GM18861 (cell line): ENCODE measurements around the gene UTS2R.

Experiments
- ATAC-seq: cut with Tn5 transposase; IDR thresholded peaks from one replicate; pipeline ENCODE4 v1.9.1; 2021; ENCODE audit not compliant: unreplicated experiment

The UTS2R gene

DNA sequence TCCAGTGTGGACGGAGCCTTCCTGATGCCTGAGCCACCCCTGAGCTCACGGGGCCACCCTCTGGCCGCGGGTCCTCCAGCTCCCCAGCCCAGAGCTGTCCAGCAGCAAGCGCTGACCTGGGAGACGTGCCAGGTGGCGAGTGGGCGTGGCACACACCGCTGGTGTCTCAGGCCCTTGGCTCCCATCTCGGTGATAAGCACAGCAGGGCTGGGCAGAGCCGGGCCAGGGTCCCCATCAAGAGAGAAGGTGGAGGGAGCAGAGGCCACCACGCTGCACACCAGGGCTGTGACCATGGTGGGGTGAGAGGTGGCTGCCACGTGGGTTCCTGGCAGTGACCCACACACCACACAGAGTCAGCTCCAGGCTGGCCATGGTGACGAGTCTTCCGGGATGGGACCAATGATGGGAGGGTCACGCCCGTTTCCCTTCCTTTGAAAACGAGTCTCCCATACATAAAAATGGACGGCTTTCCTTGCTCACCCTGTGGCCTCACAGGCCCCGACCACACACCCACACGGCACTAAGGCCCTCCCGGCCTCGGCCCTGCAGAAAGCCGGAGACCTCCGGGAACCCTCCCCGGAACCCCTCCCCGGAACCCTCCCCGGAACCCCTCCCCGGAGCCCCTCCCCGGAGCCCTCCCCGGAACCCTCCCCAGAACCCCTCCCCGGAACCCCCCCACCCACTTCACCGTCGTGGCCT is 16.8 kb downstream of the UTS2R start:
- no peak for ATAC-seq

DNA sequence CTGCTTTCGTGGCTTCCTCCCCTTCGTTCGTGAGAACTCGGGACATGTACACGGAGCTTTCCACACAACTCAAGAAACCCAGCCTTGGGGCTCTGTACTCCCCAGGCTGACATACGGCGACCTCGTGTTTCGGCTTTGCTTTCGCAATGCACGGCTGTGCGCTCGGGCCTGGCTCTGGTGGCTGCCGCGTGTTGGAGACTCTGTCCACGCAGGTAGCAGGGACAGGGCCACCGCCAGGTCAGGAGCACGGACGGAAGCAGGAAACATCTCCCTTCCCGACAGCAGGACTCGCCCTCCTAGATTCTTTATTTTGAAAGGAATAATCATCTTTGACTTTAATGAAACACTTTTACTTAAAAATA is 17.3 kb downstream of the UTS2R start:
- ATAC-seq = no peak

DNA sequence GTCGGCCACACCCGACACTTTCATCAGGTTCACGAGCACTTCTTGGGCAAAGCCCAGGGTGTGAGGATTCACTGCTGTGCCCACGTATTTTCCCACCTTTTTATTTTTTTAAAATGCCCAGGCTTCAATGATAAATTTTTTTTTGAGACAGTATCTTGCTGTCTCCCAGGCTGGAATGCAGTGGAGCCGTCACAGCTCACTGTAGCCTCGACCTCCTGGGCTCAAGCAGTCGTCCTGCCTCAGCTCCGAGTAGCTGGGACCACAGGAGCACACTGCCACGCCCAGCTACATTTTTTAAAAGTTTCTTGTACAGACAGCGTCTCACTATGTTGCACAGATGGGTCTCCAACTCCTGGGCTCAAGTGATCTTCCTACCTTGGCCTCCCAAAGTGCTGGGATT is 17.8 kb downstream of the UTS2R start:
- ATAC-seq = no peak

DNA sequence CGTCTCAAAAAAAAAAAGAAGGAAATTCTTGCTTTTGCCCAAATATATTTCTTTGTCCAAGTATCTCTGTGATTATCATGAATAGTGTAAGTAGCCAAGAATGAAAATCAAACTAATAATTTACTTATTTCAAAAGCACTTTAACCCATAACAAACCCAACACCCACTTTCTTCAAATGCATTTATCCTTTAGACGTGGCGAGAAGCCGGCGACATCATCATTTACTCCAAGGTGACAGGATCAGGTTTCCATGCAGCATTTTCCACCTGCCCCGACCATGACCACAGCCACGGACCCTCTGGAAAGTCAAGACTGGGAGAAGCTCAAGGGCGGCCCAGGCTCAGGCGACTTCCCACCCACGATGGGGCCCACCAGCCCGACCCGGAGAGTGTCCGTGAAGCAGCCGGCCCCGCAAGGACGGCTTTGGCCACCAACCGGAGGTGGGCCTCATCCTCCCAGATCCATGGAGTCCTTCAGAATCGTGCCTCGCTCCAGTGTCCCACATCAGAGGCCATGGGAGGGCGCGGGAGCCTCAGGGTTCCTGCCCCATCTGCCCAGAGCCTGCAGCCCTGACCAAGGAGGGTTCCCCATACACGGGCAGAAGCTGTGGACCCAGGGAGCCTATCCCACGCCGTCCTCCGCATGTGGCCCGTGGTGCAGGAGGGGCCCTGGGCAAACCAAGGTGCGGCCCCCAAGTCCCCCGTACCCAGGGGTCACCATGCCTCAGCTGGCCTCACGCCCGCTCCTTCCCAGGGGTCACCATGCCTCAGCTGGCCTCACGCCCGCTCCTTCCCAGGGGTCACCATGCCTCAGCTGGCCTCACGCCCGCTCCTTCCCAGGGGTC is 18.7 kb downstream of the UTS2R start:
- no peak for ATAC-seq

DNA sequence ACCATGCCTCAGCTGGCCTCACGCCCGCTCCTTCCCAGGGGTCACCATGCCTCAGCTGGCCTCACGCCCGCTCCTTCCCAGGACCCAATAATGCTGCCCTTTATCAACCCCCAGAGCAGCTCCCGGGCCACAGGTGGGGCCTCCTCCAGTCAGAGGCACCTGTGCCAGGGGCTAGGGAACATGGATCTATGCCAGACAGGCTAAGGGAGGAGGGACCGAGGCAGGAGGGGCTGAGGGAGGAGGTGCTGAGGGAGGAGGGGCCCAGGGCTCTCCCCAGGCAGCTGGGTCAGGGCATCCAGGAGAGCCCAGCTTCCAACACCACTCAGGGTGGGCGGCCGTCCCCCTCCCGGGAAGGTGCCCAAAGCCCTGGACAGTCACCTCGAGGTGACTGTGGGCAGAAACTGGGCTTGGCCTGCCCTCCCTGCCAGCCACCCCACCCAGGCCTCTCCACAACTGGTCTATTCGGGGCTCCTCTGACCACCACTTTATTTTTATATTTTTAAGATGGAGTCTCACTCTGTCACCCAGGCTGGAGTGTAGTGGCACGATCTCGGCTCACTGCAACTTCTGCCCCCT is 19.4 kb downstream of the UTS2R start:
- no peak for ATAC-seq

DNA sequence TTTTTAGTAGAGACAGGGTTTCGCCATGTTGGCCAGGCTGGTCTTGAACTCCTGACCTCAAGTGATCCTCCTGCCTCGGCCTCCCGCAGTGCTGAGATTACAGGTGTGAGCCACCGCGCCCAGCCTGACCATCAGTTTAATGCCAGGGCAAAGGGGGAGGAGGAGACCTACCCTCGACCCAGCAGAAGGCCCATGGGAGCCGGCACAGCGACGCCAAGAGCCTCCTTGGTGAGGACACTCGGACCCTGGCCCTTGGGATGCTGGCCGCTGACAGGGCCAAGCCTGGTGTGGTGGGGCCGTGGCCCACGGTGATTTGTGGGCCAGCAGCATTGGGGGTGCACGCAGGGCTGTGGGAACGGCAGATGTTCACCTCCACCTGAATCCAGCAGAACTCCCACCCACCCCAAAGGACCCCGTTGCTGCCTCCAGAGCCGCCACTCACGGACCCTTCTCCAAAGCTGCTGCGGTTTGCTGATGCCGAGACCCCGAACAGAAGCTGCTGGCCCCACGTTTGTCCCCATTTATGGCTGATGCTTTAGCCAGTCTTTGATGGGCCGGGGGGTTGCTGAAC is 20.0 kb downstream of the UTS2R start:
- ATAC-seq = no peak

DNA sequence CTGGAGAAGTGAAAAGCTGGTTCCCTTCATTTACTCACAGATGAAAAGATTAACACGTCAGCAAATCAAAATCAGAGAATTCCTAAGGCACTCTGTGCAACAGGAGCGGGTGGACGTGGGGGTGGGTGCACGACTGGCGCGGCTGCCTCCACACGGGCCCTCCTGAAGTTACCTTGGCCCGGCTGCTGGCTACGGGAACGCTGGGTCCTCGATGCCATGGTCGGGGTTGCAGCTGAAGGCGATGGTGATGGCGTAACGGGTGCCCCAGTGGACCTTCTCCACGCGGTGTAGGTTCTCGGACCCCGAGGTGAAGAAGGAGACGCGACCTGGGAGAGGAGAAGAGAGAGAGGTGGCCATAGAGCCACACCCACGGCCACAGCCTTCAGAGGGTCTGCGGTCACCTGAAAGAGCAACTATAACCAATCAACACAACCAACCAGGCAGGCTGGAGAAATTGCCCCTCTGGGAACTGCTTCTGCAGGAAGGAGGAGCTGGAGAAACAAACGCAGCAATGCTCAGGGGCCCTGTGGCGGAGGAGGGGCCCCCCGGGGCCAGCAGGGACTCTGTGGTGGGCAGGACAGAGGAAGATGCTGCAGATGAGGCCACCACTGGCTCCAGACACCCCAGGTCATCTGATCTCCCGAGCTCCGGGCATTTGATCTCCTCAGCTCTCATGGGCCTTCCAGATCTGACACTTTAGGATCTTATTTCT is 20.8 kb downstream of the UTS2R start:
- ATAC-seq = no peak

DNA sequence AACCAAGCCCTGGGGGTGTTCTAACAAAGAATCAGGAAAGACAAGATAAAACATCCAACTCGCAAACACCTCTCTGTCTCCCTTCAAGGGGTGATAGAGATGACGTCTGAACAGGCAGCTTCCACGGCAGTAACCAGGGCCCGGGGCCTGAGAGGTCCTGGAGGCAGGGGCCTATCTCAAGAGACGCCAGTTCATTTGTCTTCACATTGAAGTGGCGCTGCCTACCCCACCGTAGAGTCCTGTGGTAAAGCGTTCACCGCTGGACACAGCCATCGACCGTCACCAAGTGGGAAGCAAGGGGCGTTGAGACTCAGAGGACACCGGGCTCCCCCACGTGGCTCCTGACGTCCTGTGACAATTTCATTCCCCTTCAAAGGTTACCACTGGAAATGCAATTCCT is 21.4 kb downstream of the UTS2R start:
- no peak for ATAC-seq

DNA sequence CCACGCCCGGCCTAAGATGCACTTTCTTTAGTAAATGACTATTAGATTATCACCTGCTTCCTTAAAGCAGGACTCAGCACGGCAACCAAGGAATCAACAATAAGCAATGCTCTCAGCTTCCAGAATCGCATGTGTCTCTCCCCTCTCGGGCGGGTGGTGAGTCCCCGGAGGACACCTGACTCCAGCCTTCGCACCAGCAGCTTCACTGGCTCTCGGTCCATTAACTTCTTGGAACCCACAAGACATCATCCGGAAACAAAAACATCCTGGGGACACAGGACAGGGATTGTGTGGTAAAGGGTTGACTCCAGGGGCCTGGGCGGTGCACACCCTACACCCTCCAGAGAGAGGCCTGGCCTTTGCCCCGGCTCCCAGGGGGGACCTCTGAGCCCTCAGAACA is 22.7 kb downstream of the UTS2R start:
- ATAC-seq = no peak

DNA sequence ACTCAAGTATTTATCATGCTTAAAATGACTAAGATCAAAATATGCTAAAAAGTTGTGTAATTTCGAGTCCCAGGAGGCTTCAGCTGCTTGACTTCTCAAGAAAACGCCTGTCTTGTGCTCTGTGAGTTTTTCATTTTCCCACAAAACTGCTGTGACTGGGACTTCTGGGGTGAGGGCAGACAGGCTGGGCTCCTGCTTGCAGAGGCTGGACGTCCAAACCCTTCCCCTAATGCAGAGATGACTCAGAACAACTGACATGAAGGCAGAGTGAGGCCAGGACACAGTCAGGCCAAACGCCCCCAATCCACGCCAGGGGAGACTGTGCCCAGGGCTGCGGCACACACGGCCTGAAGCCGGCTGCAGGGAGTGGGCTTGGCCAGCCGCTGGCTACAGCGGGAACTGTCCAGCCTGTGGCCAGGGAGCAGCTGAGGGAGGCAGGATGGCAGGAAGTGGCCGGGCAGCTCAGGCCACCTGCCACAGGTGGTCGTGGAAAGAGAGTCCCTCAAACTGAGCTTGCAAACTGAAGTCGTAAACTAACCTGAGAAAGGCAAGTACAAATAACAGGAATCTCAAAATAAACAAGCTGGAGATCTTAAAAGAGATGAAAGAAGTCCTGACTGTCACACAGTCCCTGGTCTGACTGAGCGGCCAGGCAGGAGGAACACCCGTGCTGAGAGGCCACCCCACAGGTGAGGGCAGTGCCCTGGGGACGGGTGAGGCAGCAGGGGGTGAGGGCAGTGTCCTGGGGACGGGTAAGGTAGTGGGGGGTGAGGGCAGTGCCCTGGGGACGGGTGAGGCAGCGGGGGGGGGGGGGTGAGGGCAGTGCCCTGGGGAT is 25.3 kb downstream of the UTS2R start:
- ATAC-seq = no peak

DNA sequence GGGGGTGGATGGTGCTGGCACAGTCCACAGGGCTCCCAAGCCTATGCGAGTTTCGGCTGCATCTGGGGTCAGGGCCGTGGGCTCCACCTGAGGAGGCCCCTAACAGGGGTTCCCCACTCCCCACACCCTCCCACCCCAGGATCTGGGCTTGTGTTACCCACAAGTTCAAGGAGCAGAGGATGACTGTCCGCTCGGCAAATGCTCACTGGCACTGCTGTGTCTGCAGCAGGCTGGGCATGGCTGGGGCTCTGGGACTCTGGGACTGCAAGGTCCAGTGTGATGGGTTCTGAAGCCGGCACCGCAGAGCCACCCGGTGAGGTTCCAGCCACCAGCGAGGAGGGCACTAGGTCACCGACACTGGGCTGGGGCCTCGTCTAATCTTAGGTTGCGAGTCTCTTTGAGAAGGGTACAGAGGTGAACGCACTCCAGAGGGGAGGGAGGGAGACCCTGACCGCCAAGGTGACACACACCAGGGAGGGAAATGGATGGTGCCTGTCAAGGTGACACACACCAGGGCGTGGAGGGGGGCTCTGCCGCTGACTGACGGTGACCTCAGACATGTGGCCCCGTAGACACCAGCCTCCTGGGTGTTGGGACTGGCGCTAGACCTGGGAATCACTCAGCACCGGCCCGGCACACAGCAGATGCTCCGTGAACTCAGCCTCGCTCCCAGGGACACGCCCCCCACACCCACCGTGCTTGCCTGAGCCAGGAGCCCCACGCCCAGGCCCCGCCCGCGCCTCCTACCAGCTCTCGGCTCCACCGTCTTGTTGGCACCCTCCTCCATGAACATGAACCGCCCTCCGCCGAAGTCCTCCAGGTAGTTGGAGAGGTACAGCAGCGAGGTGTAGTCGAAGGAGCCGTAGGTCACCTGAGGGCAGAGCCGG is 26.1 kb downstream of the UTS2R start:
- ATAC-seq = no peak

DNA sequence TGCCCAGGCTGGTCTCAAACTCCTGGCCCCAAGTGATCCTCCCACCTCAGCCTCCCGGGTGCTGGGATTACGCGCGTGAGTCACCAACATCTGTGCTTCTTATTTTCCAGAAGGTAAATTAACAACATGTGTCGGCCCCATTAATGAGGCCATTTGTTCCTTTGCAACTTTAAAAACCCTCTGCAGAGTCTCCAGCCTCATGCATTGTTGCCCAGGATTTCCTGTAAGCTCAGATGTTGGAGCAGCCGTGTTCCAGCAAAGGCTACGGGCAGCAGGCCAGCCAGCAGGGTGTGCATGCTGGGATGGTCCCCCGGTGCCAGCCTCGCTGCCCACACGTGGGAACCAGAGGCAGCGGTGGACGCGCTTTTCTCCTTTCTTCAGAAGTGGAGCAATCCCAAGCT is 27.5 kb downstream of the UTS2R start:
- no peak for ATAC-seq

DNA sequence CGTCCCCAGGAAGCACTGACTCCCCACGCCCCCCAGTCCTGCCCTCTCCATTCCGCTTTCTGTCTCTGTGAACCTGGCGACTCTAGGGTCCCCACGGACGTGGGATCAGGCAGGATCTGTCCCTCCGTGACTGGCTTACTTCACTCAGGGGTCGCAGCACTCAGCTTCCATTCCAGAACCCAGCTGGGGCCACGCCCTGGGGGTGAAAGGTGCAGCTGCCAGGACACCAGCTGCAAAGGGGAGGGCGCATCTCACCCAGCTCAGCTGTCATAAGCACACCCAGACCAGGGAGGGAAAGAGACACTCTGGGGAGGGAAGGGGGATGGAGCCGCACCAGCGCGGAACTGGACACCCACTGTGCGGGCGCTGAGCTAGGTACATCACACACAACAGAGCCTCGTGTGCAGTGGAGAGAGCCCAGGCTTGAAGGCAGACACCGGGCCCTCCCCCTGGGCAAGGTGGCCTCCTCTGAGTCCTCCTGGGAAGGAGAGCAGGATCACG is 28.1 kb downstream of the UTS2R start:
- no peak for ATAC-seq

DNA sequence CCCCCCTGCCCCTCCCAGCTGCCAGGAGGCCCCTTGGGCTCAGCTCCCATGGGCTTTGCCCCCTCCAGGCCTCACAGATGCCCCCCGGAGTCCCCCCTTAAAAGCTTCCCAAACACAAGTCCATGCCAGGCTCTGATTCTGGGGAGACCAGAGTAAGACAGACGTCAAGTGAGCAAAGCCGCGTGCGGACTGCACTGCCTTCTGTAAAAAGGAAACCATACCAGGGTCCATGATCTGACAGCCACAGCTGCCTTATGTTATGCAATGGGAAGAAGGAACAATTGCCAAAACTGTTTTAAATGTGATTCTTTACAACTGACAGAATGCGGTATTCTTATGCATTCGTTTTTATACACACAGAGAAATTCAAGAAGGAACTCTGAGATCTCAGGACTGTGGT is 28.6 kb downstream of the UTS2R start:
- no peak for ATAC-seq

DNA sequence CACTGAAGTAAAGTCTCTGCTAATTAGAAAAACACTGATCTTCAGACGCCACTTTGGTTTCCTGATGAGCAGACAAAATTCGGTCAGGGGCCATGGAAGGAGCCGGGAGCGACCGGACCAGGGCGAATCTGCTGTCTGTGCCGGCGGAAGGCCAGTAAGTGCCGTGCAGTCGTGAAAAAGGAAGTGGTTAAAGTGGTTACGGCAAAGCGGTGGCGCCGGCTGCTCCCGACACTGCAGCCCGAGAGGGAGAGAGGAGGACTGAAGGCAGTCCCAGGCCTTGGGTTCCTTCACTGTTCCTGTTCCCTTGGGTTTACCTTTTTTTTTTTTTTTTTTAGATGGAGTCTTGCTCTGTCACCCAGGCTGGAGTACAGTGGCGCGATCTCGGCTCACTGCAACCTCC is 29.3 kb downstream of the UTS2R start:
- ATAC-seq = peak; percentile 41

DNA sequence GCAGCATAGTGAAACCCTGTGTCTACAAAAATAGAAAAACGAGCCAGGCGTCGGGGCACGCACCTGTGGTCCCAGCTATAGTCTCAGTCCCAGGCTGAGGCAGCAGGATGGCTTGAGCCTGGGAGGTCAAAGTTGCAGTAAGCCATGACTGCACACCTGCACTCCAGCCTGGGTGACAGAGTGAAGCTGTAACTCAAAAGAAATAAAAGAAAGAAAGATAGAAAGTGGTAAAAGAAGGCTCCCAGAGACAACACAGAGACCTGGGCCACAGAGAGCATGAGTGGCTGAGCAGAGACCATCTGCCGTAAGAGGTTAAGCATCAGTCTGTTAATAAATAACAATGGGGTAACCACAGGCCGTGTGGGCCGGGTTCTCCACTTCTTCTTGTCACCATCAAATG is 31.3 kb downstream of the UTS2R start:
- peak; percentile 78 for ATAC-seq

DNA sequence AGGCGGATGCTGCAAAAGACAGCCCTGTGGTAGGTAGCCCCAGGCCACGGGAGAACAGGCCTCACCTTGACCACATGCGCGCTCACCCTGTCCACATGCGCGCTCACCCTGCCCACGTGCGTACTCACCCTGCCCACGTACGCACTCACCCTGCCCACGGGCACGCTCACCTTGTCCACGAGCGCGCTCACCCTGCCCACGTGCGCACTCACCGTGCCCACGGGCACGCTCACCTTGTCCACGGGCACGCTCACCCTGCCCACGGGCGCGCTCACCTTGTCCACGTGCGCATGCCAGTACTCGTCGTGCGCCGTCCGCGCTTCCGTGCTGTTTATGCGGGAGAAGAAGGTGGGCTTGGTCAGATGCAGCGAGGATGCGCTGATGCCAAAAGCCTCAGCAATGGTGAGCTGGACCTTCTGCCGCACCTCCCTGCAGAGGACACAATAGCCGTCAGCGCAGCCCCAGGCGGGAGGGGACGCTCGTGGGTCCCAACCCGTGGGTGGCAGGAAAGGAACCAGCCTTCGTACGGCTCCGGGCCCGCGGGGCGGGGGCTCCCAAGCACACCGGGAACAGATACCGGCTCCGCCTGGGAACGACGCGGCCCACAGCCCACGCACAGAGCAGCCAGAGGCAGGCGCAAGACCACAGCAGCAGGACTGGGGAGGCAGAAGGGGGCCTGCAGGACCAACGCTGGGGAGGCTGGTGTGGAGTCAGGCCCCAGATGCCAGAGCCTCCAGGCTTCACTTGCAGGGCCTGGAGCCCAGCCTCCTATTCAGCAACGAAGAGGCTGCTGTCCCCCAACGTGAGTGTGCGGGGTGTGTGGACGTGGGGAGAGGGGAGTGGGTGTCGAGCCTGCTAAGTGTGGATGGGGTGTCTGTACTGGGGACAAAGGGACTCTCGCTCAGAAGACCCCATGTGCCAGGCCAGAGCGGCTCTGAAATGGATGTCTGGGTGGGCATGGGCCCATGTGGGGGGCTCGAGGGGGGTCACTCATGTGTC is 32.4 kb downstream of the UTS2R start:
- ATAC-seq = no peak

DNA sequence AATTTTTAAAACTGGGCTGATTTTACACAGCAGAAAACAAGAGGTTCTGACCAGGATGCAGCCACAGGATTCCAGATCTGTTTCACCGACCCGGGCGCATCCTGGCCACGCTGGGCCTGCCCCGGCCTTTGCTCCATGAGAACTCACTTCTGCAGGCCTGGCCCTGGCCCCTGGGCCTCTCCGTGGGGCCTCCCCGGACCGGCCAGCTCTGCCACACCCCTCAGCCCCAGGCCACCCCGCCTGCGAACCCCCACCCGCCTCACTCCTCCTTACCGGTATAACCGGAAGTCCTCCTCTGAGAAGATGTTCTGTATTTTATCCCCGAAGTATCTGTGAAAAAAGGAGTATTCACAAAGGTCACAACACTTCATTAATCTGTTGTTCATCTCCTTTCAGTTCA is 33.5 kb downstream of the UTS2R start:
- no peak for ATAC-seq
